ENCODE results near the gene NFATC1.
"Not testable (repeated sequence)": the region's sequence is repeated elsewhere in the genome, so short reads cannot be mapped to it uniquely, and the experiment has no call there.

NFATC1 gene

GRCh38 chr18:79468119-79468789 is 72.5 kb downstream of the NFATC1 start:
- H3K27ac ChIP-seq = no peak overlapping the region
- no peak for DNase-seq (ENCODE audit: low read depth, low spot score)

- no peak overlapping the region for H3K27ac ChIP-seq
- no peak for DNase-seq (ENCODE audit: low read depth, low spot score)
Measured at GRCh38 chr18:79469309-79469708, 73.6 kb downstream of the NFATC1 start.

- no peak overlapping the region for H3K27ac ChIP-seq
- DNase-seq (ENCODE audit: low read depth, low spot score) = no peak
Measured at GRCh38 chr18:79469751-79470505, 74.2 kb downstream of the NFATC1 start.

- no peak for DNase-seq (ENCODE audit: low read depth, low spot score)
- H3K27ac ChIP-seq = no peak overlapping the region
Measured at GRCh38 chr18:79470547-79470946, 74.8 kb downstream of the NFATC1 start.

GRCh38 chr18:79471046-79471445 is 75.3 kb downstream of the NFATC1 start:
- DNase-seq (ENCODE audit: low read depth, low spot score) = no peak
- H3K27ac ChIP-seq = no peak overlapping the region

GRCh38 chr18:79471597-79471996 is 75.9 kb downstream of the NFATC1 start:
- no peak overlapping the region for H3K27ac ChIP-seq
- DNase-seq (ENCODE audit: low read depth, low spot score) = no peak

- H3K27ac ChIP-seq = no peak overlapping the region
- DNase-seq (ENCODE audit: low read depth, low spot score) = no peak
Measured at GRCh38 chr18:79472176-79472575, 76.4 kb downstream of the NFATC1 start.

GRCh38 chr18:79472946-79473345 is 77.2 kb downstream of the NFATC1 start:
- DNase-seq (ENCODE audit: low read depth, low spot score) = no peak
- no peak overlapping the region for H3K27ac ChIP-seq

GRCh38 chr18:79476031-79476917 is 80.5 kb downstream of the NFATC1 start:
- DNase-seq (ENCODE audit: low read depth, low spot score) = no peak
- no peak overlapping the region for H3K27ac ChIP-seq

GRCh38 chr18:79476918-79477571 is 81.3 kb downstream of the NFATC1 start:
- no peak overlapping the region for H3K27ac ChIP-seq
- DNase-seq (ENCODE audit: low read depth, low spot score) = no peak

GRCh38 chr18:79477711-79478483 is 82.2 kb downstream of the NFATC1 start:
- H3K27ac ChIP-seq = no peak overlapping the region
- DNase-seq (ENCODE audit: low read depth, low spot score) = no peak

GRCh38 chr18:79478484-79479115 is 82.9 kb downstream of the NFATC1 start:
- no peak for DNase-seq (ENCODE audit: low read depth, low spot score)

GRCh38 chr18:79479116-79479760 is 83.5 kb downstream of the NFATC1 start:
- DNase-seq (ENCODE audit: low read depth, low spot score) = no peak
- H3K27ac ChIP-seq = no peak overlapping the region

More at GRCh38 chr18:79478484-79479115, 82.9 kb downstream of the NFATC1 start:
- no peak overlapping the region for H3K27ac ChIP-seq

GRCh38 chr18:79479761-79480161 is 84.0 kb downstream of the NFATC1 start:
- DNase-seq (ENCODE audit: low read depth, low spot score) = no peak
- H3K27ac ChIP-seq = no peak overlapping the region

GRCh38 chr18:79480171-79481045 is 84.7 kb downstream of the NFATC1 start:
- no peak overlapping the region for H3K27ac ChIP-seq
- DNase-seq (ENCODE audit: low read depth, low spot score) = no peak

- no peak for DNase-seq (ENCODE audit: low read depth, low spot score)
- H3K27ac ChIP-seq = no peak overlapping the region
Measured at GRCh38 chr18:79481046-79481790, 85.5 kb downstream of the NFATC1 start.

GRCh38 chr18:79483393-79483792 is 87.7 kb downstream of the NFATC1 start:
- not testable (repeated sequence) for DNase-seq (ENCODE audit: low read depth, low spot score); H3K27ac ChIP-seq

All from epithelial cell of prostate (primary cell).